ENCODE data around the gene C5orf46.

GRCh38 chr5:147858565-147858964 is 47.8 kb downstream of the C5orf46 start:
- TF ChIP-seq, protein P1, sequence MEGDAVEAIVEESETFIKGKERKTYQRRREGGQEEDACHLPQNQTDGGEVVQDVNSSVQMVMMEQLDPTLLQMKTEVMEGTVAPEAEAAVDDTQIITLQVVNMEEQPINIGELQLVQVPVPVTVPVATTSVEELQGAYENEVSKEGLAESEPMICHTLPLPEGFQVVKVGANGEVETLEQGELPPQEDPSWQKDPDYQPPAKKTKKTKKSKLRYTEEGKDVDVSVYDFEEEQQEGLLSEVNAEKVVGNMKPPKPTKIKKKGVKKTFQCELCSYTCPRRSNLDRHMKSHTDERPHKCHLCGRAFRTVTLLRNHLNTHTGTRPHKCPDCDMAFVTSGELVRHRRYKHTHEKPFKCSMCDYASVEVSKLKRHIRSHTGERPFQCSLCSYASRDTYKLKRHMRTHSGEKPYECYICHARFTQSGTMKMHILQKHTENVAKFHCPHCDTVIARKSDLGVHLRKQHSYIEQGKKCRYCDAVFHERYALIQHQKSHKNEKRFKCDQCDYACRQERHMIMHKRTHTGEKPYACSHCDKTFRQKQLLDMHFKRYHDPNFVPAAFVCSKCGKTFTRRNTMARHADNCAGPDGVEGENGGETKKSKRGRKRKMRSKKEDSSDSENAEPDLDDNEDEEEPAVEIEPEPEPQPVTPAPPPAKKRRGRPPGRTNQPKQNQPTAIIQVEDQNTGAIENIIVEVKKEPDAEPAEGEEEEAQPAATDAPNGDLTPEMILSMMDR (IDR thresholded peaks at IDR 0.05), result no peak
- no peak for TF ChIP-seq POLR2AphosphoS5 (IDR thresholded peaks at IDR 0.05)

All from prostate gland (tissue), 2 donors.